HG03103 (cell line): ENCODE results near the gene NFKB2.

Experiments used
- ATAC-seq: cut with Tn5 transposase; IDR thresholded peaks from one replicate; pipeline ENCODE4 v1.9.1; 2021; ENCODE audit warnings: low read depth; ENCODE audit not compliant: unreplicated experiment

Gene NFKB2

DNA sequence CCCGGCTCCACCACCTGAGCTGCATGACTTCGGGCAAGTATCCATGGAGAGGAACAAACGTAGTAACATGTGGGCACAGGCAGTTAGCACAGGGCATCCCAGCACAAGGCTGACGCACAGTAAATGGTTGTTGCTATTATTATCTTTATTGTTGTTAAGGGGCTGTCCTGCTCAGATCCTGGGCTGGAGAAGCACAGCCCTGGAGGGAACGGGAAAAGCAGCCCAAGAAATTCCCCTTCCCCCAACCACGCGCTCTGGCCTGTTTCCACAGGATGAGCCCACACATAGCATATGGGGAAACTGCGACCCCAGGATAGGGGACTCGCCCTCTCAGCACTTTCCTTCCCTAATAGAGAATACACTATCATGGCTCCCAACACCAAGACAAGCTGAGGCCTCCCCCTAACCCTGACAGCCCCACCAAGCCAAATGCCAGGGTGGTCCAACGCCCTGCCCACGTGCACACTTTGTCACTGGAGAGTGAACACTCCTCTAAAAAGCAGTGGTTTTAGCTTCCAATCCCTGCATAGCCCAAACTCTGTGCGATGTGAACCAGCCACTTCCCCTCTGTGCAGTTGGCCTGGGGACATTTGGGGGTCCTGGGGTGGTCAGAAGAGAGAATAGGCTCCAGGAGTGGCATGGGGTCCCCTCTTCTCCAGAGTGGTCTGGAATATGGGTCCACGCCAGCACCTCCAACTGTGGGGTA lies 12.1 kb downstream of the NFKB2 start:
- no peak for ATAC-seq

DNA sequence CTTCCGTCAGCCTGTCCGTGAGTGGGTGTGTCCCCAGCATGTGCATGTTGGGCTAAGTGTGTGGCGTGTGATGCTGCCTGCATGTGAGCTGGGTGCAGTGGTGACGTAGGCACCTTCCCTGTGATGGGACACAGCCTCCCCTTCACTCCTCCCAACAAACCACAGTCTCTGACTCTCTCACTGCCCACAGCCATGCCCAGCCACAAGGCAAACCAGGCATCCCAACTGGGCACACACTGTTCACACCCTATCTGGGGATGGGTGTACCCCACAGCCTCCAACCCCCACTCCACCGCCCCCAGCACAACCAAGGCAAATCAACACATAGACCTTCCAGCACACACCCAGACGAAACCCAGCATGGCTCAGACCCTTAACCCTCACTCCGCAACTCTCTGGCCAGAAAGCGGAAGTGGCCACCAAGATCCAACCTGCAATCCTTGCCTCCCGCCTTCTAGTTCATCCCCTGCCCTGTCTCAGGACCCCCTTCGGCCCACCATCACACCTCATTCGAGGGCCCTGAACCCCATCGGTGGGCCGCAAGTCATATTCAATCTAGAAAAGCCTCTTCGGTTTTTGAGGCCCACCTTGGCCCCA lies 12.7 kb downstream of the NFKB2 start:
- no peak for ATAC-seq

GRCh38 chr10:102408728-102409603 lies 13.5 kb downstream of the NFKB2 start:
- no peak for ATAC-seq

DNA sequence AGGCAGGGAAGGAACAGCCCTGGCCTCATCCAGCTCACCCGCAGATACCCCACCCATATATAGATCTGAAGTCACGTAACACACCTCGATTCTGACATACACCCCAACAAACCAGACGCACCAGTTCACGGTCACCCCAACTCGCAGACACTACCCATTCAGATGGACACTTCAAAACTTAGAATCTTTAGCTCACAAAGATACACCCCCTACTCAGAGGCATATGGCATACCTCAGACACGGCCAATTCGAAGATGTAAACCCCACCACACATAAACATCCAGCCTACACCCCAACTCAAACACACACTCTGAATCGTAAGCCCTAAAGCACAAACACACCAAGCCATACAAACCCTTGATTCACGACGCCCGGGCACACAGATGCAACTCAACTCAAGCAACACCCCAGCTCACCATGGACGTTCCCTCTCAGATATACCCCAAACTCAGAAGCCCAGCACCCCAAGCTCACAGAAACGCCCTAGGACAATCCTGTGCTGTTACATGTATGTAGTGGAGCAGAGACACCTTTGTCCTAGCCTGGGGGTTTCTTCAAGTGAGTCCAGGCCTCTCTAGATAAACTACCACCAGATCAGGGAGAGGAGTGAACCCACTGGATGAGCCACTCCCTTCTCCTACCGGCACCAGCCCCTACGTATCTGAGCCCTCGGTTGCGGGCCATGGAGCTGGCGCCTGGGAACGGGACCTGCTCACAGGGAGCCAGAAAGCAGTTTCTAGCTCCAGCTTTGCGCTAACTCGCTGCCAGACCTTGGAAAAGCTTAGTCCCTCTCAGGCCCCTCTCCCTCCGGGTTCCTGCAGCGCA lies 14.3 kb downstream of the NFKB2 start:
- ATAC-seq = no peak

DNA sequence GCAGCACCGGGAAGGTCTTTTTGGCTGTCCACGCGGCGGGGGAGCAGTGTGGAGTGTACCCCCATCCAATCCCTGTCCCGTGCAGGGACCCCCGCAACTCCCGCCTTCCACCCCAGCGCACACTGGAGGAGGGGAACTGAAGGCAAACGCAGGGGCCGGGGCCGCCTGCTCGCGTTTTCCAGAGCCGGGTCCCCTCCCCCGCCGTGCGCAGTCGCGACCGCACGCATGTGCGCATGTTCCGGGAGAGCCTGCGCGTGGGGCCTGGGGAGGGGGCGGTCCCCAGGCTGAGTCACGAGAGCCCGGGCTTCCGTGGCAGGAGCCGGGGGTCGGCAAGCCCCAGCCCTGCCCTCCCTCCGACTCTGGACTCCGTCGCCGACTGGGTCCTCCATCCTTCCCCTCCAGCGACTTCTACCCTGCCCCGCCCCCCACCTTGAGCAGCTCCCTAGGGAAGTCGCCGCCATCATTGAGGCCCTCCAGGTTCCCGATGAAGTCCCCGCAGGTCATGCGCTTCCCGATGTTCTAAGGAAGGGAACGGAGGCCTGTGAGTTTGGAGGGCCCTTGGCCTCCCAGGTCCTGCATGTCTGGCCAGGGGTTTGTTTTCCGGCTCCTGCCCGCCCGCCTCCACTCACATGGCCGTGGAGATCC lies 15.0 kb downstream of the NFKB2 start:
- ATAC-seq = no peak

DNA sequence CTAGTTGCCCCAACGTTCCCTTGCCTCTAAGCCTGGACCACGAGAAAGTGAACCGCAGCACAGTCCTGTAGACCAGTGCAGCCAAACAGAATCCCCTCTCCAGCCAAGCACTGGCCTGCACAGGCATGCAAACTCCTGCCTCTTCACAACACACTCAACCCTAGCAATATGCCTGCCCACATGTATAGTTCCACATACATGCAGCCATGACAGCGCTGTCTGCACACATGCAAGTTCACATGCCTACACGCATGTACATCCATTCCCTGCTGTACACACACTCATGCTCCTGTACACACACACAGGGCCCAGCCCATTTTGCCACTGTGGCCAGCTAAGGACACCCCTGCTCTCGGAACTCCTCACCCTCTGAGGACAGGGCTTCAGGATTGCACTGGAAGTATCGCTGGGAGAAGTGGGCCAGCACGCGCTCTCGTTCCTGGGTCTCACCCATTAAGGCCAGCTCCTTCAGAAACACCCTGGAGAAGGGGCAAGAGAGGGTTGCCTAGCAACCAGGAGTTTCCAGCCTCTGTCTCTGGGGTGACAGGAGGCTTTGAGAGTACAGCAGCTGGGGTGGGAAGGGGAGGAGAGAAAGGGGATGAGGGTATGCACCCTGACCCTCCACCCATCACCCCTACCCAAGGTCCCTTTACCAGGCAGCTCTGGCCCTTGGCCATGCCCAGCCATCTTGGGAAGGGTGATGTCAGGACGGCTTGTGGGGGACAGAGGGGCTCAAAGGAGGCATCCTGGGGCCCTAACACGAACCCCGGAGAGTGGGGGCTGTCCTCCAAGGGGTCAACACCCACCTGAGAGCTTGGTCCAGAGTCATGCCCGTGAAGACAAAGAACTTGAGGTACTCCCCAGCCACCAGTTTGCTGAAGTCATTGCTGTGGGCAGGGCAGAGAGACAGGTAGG lies 16.1 kb downstream of the NFKB2 start:
- ATAC-seq = no peak

GRCh38 chr10:102412293-102412692 lies 16.8 kb downstream of the NFKB2 start:
- ATAC-seq = no peak

GRCh38 chr10:102413053-102413705 lies 17.7 kb downstream of the NFKB2 start:
- no peak for ATAC-seq

GRCh38 chr10:102413806-102414561 lies 18.5 kb downstream of the NFKB2 start:
- ATAC-seq = no peak

GRCh38 chr10:102414749-102415148 lies 19.2 kb downstream of the NFKB2 start:
- ATAC-seq = no peak

- no peak for ATAC-seq
Measured at GRCh38 chr10:102416283-102416682, 20.8 kb downstream of the NFKB2 start.

- ATAC-seq = no peak
Measured at GRCh38 chr10:102416695-102417094, 21.2 kb downstream of the NFKB2 start.

GRCh38 chr10:102418622-102419268 lies 23.2 kb downstream of the NFKB2 start, which contains the start of gene PSD:
Gene PSD, minus strand, starts transcription at chr10:102418785. Its CDS starts 1,747 bp downstream, at chr10:102417038.
- ATAC-seq = no peak

GRCh38 chr10:102419269-102420180 lies 24.0 kb downstream of the NFKB2 start:
- ATAC-seq = no peak

- no peak for ATAC-seq
Measured at GRCh38 chr10:102420181-102420713, 24.7 kb downstream of the NFKB2 start.
